Cardiac muscle cell (in vitro differentiated cells and primary cell): Measurements from ENCODE around the gene SLC27A5. TPM values are rescaled to one million over a fixed set of nuclear protein-coding genes. Genes with fewer than 3 reads are reported as not detected.

Source experiments
- DNase-seq, 2 donors: peaks; one replicate each; pipeline versions ENCODE4 v3.0.0 to v3.0.0-alpha.2; 2010 to 2017; ENCODE audit warnings: low read depth in 1 of 2, low spot score in 1 of 2
- H3K27ac ChIP-seq: fragments of 200-600 bp; sonication (generic); 2 replicates; pipeline ENCODE4 v1.5.1; 2016
- H3K27me3 ChIP-seq: fragments of 200-600 bp; sonication (generic); 2 replicates; pipeline ENCODE4 v1.6.0; 2016; ENCODE audit warnings: control low read depth
- H3K36me3 ChIP-seq: fragments of 200-600 bp; sonication (generic); 2 replicates; pipeline ENCODE4 v1.5.1; 2016; ENCODE audit warnings: control low read depth
- H3K4me1 ChIP-seq: fragments of 200-600 bp; sonication (generic); 2 replicates; pipeline ENCODE4 v1.8.1; 2017; ENCODE audit warnings: low read depth, mild to moderate bottlenecking, mixed run types
- H3K4me3 ChIP-seq: fragments of 200-600 bp; sonication (generic); 2 replicates; pipeline ENCODE4 v1.5.1; 2016; ENCODE audit warnings: mild to moderate bottlenecking
- H3K9me3 ChIP-seq: fragments of 200-600 bp; sonication (generic); 2 replicates; pipeline ENCODE4 v1.5.1; 2017; ENCODE audit warnings: low read depth, mild to moderate bottlenecking, control low read depth
- CTCF ChIP-seq: IDR thresholded peaks from 2 replicates; pipeline ENCODE4 v1.5.1; 2012; ENCODE audit warnings: low read depth, mild to moderate bottlenecking, low read length
- polyA plus RNA-seq: library from polyadenylated mRNA; unstranded; fragments of >200 nt; fragmentation: Nextera tagmentation; extraction: Ambion mirVana; gene quantifications from 2 replicates; pipeline ENCODE4 v1.2.1, GENCODE V29; 2016
- total RNA-seq: library from RNA; depleted of rRNA; stranded (reverse); fragments of >200 nt; gene quantifications from 2 replicates; pipeline ENCODE4 v1.2.3, GENCODE V29; 2016

Gene SLC27A5
- total and polyA plus RNA-seq, 2 experiments from 2014 or later: 22.5 to 23.9 TPM

- no peak for TF ChIP-seq CTCF
- H3K27ac ChIP-seq: peak overlapping the region; percentile 22
- H3K4me3 ChIP-seq: peak overlapping the region; percentile 34
- no peaks in the 10 kb centered on the region for H3K36me3 ChIP-seq
- H3K4me1 ChIP-seq: peaks cover 6% of the 10 kb centered on the region
- H3K27me3 ChIP-seq: peaks cover 26% of the 10 kb centered on the region
- no peaks in the 10 kb centered on the region for H3K9me3 ChIP-seq
- peak; percentile 60 to 86 for DNase-seq
These were observed 26.7 kb upstream of the SLC27A5 start for GRCh38 chr19:58538257-58539168.

GRCh38 chr19:58536852-58537798 lies 25.3 kb upstream of the SLC27A5 start:
- H3K36me3 ChIP-seq: no peaks in the 10 kb centered on the region
- peaks cover 6% of the 10 kb centered on the region for H3K4me1 ChIP-seq
- peaks cover 17% of the 10 kb centered on the region for H3K27me3 ChIP-seq
- no peak overlapping the region for H3K4me3 ChIP-seq
- no peak for TF ChIP-seq CTCF
- H3K27ac ChIP-seq: no peak overlapping the region
- no peaks in the 10 kb centered on the region for H3K9me3 ChIP-seq
- DNase-seq: no peak

- Histone ChIP-seq H3K27ac (no peak overlapping the region), H3K4me1 (peaks cover 6% of the 10 kb centered on the region), H3K36me3 (no peaks in the 10 kb centered on the region), H3K9me3 (no peaks in the 10 kb centered on the region), H3K27me3 (peaks cover 11% of the 10 kb centered on the region), H3K4me3 (no peak overlapping the region)
- no peak for DNase-seq
- TF ChIP-seq CTCF: no peak
These were observed 24.1 kb upstream of the SLC27A5 start for GRCh38 chr19:58535857-58536256.

GRCh38 chr19:58531034-58531840 lies 19.4 kb upstream of the SLC27A5 start:
- Histone ChIP-seq H3K9me3 (no peaks in the 10 kb centered on the region), H3K4me3 (no peak overlapping the region), H3K36me3 (no peaks in the 10 kb centered on the region), H3K4me1 (no peaks in the 10 kb centered on the region), H3K27ac (no peak overlapping the region), H3K27me3 (no peaks in the 10 kb centered on the region)
- TF ChIP-seq CTCF: no peak
- no peak for DNase-seq

- H3K4me3 ChIP-seq: no peak overlapping the region
- H3K4me1 ChIP-seq: no peaks in the 10 kb centered on the region
- no peaks in the 10 kb centered on the region for H3K9me3 ChIP-seq
- no peak for DNase-seq
- H3K36me3 ChIP-seq: no peaks in the 10 kb centered on the region
- no peaks in the 10 kb centered on the region for H3K27me3 ChIP-seq
- H3K27ac ChIP-seq: no peak overlapping the region
- TF ChIP-seq CTCF: no peak
These were observed 17.6 kb upstream of the SLC27A5 start for GRCh38 chr19:58529405-58529804.
